AG10803 (cell line): ENCODE results near the gene CEP170B.
"Not testable (repeated sequence)": the region's sequence is repeated elsewhere in the genome, so short reads cannot be mapped to it uniquely, and the experiment has no call there.

Experiments used
- DNase-seq: peaks from one replicate; pipeline ENCODE4 v3.0.0; 2010; ENCODE audit warnings: low read depth
- H3K4me3 ChIP-seq: 2 replicates; pipeline ENCODE4 v1.5.1; 2011; ENCODE audit warnings: mild to moderate bottlenecking, low read length, control low read depth
- TF ChIP-seq, protein P1 (sequence below): conservative IDR thresholded peaks from 2 replicates; pipeline ENCODE4 v1.5.1; 2011; ENCODE audit warnings: mild to moderate bottlenecking, low read length, control low read depth, inconsistent platforms

CEP170B gene

DNA sequence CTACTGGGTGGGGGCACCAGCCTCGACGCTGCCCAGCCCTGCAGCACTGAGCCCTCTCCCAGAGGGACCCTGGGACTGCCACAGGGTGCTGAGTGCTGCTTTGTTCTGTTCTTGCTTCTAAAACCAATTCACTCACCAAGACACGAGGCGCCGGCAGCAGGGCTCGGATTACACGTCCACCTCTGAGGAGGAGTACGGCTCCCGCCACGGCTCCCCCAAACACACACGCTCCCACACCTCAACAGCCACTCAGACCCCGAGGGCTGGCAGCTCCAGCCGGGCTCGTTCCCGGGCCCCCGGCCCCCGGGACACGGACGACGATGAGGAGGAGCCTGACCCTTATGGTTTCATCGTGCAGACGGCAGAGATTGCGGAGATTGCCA, 24.3 kb downstream of the CEP170B start:
- H3K4me3 ChIP-seq = no peak overlapping the region
- TF ChIP-seq, protein P1, sequence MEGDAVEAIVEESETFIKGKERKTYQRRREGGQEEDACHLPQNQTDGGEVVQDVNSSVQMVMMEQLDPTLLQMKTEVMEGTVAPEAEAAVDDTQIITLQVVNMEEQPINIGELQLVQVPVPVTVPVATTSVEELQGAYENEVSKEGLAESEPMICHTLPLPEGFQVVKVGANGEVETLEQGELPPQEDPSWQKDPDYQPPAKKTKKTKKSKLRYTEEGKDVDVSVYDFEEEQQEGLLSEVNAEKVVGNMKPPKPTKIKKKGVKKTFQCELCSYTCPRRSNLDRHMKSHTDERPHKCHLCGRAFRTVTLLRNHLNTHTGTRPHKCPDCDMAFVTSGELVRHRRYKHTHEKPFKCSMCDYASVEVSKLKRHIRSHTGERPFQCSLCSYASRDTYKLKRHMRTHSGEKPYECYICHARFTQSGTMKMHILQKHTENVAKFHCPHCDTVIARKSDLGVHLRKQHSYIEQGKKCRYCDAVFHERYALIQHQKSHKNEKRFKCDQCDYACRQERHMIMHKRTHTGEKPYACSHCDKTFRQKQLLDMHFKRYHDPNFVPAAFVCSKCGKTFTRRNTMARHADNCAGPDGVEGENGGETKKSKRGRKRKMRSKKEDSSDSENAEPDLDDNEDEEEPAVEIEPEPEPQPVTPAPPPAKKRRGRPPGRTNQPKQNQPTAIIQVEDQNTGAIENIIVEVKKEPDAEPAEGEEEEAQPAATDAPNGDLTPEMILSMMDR = no peak
- DNase-seq = no peak

DNA sequence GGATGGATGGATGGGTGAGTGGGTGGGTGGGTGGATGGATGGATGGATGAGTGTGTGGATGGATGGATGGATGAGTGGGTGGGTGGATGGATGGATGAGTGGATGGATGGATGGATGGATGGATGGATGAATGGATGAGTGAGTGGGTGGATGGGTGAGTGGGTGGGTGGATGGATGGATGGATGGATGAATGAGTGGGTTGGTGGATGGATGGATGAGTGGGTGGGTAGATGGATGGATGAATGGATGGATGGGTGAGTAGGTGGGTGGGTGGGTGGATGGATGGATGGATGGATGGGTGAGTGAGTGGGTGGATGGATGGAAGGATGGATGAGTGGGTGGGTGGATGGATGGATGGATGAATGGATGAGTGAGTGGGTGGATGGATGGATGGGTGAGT, 25.2 kb downstream of the CEP170B start:
- H3K4me3 ChIP-seq, DNase-seq: not testable (repeated sequence)

DNA sequence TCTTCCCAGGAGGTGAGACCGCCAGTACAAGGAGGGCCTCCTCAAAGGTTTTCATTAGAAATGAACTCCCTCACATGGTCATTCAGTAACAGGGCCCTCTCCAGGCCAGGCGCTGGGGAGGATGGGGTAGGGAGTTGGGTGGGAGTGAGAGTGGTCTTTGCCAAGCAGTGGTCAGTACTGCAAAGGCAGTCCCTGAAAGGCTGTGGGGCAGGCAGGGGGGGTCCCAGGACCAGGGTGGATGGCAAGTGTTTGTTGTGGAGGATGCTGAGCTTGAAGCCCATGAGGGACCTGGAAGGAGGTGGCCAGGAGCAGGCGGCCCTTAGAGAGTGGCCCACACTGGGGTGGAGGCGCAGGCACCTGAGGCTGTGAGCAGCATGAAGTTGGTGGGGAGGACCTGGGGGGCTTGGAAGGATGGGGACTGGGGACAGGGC, 26.1 kb downstream of the CEP170B start:
- DNase-seq = no peak
- H3K4me3 ChIP-seq = no peak overlapping the region
- TF ChIP-seq, protein P1 = no peak

DNA sequence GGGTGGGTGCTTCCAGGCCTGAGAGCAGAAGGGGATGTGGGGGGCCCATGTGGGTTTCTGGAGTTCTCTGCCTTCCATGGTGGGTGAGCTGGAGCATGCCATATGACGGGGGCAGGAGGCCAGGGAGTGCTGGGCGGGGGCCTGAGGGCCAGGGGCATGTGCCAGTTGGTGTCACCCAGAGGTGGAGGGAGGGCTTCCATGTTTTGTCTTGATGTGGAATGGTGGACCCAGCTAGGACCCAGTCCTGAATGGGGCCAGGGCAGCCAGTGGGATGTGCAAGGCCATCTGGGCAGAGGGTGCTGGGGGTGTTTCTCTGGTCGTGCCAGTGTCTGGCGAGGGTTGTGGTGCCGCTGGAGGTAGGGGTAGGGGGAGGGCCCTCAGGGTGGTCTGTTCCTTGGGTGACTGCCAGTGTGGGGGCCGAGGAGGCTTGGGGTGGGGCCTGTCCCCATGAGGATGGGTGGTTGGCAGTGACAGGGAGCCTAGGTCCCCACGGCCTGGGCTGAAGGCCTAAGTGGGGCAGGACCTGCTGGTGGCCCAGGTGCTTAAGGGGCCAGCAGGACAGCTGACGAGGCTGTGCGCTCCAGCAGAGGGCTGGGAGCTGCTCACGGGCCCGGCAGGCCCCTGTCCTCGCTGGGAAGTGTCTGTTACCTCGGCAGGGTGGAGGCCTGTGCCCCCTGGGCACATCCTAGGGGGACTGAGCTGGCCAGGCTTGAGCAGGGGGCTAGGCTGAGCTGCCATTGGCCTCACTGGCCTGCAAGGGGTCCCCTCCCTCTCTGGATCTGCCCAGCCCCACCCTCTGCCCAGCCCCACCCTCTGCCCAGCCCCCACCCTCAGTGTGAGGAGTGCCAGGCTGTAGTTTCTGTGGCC, 26.8 kb downstream of the CEP170B start:
- no peak overlapping the region for H3K4me3 ChIP-seq
- no peak for DNase-seq
- TF ChIP-seq, protein P1 = no peak

DNA sequence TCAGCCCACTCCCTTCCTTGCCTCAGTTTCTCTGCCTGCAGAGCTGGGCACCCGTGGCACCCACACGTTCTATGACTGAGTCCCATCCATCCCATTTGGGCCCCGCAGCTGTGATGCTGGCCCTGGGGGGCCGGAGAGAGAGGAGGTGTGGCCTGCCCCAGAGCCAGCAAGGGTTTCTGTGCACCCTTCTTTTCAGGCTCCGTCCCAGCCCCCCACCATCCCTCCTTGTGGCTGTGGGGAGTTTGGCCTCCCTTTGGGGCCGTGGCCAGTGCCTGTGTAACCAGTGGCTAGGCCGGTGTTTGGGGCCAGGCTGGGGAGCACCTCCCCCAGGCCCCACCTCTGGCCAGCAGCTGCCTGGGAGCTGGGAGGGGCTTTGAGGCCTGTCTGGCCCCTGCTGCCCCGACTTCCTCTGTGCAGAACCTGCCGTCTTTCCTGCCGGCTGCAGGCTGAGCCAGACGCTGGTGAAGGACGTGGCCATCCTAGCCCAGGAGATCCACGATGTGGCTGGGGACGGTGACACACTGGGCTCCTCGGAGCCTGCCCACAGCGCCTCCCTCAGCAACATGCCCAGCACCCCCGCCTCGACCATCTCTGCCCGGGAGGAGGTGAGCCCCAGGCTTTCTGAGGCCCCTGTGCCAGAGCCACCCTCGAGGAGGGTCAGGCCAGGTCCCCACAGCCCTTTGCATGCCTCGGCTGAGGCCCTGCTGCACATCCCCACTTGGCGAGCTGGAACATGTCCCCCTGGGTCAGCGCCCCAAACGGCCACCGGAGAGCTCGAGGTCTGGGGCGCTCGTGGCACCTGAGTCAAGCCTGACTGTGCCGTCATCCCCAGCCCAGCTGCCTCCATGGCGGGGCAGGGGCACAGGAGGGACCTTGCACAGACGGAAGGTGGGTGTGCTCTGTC, 27.7 kb downstream of the CEP170B start:
- no peak for DNase-seq
- TF ChIP-seq, protein P1 = no peak
- H3K4me3 ChIP-seq = no peak overlapping the region

DNA sequence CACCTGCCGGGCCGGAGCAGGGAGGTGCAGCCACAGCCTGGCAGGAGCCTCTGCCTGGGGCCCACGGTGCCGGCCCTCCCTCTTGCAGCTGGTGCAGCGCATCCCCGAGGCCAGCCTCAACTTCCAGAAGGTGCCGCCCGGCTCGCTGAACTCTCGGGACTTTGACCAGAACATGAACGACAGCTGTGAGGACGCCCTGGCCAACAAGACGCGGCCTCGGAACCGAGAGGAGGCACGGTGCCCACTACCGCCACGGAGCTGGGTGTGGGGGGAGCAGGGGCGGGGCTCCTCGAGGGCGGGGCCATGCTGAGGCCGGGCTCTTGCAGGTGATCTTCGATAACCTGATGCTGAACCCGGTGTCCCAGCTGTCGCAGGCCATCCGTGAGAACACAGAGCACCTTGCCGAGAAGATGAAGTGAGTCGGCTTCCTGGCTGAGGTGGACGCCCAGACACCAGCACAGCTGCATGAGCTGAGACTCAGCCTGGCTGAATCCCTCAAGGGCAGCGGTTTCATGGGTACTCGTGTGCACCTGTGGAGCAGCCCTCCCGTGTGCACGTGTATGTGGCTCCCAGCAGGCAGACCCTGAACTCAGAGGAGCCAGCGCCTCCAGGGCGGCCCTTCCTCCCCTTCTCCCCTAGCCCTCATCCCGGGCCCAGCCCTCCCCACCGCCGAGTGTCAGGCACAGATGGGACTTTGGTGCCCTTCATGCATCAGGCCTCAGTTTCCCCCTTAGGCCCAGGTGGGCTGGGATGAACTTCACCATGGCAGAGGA, 28.6 kb downstream of the CEP170B start:
- no peak for DNase-seq
- TF ChIP-seq, protein P1 = no peak

More for the DNA sequence above, 28.6 kb downstream of the CEP170B start:
- no peak overlapping the region for H3K4me3 ChIP-seq
